GM18520 (cell line): ENCODE data around the gene ZSCAN21.

ENCODE experiments used
- ATAC-seq: cut with Tn5 transposase; IDR thresholded peaks from one replicate; pipeline ENCODE4 v1.9.1; 2021; ENCODE audit not compliant: unreplicated experiment

Gene ZSCAN21

DNA sequence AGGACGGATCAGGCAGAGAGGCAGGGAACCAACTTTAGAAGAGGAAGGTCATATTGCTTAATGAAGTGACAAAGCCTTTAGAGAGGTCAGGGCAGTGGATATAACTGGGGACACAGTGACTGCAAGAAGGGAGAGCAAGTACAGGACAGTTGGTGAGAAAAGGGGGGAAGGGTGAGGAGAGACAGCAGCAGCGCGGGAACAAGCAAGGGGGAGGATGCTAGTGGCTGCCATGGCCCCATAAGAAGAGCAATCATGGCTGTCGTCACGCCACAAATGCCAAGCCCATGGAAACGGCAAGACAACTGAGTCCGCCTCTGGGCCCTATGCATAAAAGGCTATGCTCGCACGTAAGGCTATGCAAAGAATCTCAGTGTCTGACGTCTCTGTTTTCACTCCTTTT is 22.9 kb downstream of the ZSCAN21 start:
- no peak for ATAC-seq

DNA sequence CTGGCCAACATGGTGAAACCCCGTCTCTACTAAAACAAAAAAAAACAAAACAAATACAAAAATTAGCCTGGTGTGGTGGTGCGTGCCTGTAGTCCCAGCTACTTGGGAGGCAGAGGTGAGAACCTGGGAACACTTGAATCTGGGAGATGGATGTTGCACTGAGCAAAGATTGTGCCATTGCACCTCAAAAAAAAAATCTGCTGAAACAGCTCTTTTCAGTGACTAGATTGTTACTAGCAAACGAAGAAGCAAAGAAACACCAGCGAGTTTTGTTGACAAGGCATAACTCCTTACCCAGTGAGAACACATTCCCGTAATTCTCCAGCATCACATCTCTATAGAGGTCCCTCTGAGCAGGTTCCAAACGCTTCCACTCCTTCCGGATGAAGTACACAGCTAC is 25.3 kb downstream of the ZSCAN21 start:
- ATAC-seq: no peak

DNA sequence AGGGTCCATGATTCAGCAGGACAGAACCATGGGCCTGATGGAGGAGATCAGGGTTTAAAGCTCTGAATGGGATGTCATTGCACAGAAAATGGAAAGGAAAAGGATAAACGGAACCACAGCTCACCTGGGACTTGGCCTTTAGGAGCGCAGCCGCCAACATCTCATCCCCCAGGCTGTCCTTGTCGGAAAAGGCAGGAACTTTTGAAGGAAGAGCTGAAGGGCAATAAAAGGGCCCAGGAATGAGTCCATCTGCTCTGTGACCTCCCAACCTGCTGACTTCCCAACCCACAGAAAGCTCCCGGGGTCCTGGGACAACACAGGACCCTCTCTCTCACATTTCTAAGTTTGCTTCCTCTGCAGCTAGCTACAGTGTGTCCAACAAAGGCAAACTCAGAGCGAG is 25.8 kb downstream of the ZSCAN21 start:
- ATAC-seq: no peak

- no peak for ATAC-seq
Observed at GRCh38 chr7:100077205-100077604, 27.6 kb downstream of the ZSCAN21 start.

DNA sequence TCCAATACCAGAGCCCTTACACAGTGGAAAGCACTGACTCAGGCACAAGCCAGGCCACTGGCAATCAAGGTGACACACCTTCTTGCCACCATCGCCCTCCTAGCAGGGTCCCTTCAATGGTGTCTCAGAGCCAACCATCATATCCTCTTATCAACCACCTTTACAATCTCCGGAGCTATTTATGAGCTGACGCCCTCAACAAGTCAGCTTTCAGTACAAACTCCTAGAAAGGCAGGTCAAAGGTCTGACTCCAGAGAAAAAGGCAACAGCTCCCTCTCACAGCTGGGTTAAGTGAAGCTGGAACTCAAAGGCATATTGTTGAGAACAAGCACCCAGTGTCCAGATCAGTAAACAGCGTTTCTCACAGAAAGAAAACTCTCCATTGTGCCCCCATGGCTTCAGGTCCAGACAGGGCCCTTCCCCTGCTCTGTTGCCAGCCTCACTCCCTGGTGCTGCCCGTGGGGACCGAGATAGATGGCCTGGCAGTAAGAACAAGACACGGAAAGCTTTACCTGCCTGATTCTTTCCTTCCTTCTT is 29.5 kb downstream of the ZSCAN21 start:
- ATAC-seq: no peak

DNA sequence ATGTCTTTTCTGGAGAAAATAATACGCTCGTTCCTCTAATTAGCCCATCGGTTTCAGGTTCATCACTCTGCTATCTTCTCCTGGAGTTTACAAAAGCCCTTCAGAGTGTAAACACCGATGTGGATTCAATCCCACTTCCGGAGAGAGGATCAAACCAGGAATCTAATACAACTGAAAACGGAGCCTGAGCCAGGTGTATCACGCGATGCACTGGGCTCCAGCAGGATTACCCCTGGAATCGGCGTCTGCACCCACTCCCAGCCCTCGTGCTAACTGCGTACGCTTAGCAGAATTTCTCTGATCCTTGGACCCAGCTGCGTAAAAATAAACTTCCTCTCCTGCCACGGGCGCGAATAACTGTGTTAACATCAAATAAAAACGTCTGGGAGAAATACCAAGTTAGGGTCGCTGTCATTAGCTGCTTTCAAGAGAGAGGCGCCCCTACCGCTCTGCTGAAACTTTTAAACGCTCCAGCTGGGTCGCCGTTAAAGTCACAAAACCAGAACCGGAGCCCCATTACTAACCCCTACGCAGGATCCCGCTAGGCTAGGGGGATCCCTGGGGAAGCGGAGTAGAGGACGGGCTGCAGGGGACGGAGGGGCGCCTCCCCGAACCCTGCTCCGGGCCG is 31.4 kb downstream of the ZSCAN21 start:
- no peak for ATAC-seq

- peak; percentile 83 for ATAC-seq
Observed at GRCh38 chr7:100081535-100082102, 32.0 kb downstream of the ZSCAN21 start, which contains the start of gene ZNF3. TSS of gene ZNF3 (minus strand) at chr7:100081723. CDS start at chr7:100077357, 4,366 bp downstream.

DNA sequence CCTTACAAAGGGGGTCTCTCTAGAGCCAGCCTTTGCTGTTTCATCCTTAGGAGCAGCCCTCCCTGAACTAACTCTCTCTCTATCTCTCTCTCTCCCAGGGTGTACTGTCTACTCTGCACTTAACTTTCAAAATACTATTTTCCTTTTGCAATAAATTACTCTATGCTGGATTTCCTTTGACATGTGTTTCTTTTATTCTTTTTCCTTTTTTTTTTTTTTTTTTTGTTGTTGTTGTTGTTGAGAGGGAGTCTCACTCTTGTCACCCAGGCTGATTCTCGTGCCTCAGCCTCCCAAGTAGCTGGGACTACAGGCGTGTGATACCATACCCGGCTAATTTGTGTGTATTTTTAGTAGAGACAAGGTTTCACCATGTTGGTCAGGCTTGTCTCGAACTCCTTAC is 33.4 kb downstream of the ZSCAN21 start:
- ATAC-seq: no peak

DNA sequence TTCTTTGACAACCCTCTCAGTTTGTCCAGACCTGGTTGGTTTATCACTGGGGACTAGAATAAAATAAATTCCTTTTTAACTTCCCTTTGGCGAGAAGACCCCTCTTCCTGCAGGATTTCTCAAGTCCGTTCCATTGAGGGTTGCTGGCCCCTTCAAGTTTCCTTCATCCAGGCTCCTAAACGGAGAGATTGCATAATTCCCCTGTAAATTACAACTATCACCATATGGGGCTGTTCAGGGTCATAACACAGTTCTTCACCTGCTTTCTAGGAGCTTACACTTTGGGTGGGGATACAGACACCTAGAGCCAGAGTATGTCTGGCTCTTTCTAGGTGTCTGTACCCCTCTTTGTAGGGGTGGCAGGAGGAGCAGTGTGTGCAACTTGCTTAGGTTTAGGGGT is 35.9 kb downstream of the ZSCAN21 start:
- no peak for ATAC-seq

DNA sequence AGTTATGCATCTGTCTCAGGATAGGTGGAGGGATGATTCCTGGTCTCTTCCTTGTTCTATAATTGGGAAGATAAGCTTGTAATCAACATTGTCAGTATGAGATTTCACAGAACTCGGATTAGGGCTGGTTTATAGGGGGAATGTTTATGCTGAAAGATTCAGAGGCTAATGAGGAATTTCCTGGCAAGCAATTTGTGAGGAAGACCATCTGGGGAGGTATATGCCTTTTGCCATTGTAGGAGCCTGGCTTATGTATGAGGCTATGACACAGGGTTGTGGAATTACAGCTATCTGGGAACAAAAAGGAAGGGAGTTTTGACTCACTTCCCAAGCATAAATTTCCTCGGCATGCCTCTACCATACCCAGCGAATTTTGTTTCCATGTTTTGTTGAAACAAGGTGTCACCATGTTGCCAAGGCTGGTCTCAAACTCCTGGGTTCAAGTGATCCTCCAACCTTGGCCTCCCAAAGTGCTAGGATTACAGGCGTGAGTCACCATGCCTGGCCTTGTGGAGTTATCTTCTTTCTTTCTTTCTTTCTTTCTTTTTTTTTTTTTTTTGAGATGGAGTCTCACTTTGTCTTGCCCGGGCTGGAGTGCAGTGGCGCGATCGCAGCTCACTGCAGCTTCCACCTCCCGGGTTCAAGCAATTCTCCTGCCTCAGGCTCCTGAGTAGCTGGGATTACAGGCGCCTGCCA is 37.6 kb downstream of the ZSCAN21 start:
- no peak for ATAC-seq

DNA sequence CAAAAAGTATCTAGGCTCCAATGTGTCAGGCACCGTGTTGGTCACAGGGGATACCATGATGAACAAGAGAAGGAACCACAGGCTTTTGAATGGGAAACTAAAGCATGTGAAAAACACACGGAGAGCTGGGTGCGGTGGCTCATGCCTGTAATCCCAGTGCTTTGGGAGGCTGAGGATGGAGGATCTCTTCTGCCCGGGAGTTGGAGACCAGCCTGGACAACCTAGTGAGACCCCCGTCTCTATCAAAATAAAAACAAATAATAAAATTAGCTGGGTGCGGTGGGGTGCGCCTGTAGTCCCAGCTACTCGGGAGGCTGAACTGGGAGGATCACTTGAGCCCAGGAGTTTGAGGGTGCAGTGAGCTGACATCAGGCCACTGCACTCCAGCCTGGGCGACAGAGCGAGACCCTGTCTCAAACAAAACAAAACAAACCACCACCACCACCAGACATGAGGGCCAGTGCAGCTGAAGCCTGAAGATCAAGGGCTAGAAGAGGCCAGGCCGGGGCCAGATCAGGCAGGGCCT is 38.6 kb downstream of the ZSCAN21 start:
- no peak for ATAC-seq

DNA sequence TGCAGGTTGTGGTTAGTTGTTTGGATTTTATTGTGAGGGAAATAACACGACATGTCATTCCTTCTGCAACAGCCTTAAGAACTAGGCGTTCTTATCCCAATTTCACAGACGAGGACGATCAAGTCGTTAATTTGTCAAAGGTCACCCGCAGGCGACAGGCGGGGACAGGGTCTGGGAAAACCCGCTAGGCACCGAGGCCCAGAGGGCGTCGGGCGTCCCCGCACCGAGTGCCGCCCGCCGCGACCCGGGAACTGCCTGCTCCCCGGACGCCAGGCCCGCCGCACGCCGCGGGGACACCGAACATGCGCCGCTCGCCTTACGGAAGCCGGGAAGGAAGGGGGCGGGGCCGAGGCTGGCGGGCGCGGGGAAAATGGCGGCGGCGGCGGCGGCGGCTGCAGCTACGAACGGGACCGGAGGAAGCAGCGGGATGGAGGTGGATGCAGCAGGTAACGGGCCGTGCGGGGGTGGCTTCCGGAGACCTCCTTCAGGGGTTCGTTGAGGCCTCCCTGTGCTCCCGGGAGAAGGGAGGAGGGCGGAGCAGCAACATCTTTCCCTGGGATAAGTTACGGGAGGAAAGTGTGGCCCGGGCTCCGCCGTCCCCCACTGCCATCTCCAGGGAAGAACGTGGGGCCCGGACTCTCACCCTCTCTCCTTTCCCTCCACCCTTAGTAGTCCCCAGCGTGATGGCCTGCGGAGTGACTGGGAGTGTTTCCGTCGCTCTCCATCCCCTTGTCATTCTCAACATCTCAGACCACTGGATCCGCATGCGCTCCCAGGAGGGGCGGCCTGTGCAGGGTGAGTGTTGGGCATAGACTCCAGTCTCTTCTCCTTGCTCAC is 39.3 kb downstream of the ZSCAN21 start, which contains the start of gene COPS6:
Gene COPS6 (plus strand): TSS at position 349 of the 837 bp plus-strand sequence. CDS start 22 bp downstream, at position 371.
- no peak for ATAC-seq

DNA sequence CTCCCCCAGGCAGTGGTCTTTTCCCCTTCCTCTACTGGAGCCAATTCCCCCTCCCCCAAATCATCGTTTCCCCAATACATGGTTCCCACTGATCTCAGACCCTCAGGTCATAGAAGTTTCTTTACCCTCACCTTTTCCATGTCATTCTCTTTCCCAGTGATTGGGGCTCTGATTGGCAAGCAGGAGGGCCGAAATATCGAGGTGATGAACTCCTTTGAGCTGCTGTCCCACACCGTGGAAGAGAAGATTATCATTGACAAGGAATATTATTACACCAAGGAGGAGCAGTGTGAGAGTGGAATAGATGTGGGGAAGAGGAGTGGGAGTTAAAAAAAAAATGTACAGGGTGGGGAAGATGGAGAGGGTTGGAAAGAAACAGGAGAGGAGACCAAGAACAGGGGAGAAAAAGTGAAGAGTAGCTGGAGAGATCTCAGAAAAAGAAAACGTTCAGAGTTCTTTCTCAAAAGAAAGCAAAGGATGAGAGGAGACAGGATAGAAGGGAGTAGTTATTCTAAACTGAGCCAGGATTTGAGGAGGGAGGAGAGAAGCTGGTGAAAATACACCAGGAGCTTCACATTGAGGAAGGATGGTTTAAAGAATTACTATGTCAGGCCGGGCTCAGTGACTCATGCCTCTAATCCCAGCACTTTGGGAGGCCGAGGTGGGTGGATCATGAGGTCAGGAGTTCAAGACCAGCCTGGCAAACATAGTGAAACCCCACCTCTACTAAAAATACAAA is 40.1 kb downstream of the ZSCAN21 start:
- ATAC-seq: no peak

DNA sequence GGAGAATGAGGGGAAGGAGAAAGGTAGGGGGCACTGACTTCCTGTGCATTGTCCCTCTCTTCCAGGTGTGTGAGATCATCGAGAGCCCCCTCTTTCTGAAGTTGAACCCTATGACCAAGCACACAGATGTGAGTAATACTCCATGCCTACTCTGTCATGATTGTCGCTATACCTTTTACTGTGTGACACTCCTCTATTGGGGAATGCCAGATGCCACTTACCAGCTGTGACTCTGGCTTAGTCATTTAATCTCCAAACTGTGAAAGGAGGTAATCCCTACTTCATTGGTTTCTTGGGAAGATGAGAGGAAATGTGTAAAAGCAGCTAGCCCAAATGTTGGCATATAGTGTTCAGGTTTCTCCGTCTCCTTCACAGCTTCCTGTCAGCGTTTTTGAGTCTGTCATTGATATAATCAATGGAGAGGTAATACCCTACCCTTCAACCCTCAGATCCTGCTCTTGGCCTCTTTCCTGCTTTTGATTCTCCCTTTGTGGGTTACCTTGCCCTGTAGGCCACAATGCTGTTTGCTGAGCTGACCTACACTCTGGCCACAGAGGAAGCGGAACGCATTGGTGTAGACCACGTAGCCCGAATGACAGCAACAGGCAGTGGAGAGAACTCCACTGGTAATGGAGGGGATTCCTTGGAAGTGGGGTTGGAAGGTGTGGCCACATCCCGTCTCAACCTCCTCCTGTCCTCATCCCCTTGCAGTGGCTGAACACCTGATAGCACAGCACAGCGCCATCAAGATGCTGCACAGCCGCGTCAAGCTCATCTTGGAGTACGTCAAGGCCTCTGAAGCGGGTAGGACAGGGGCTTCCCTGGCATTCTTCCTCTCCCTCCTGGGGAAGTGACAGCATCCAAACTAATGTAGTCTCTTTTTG is 41.2 kb downstream of the ZSCAN21 start:
- ATAC-seq: no peak

GRCh38 chr7:100091411-100092181 is 42.0 kb downstream of the ZSCAN21 start:
- no peak for ATAC-seq

- no peak for ATAC-seq
Observed at GRCh38 chr7:100093054-100093453, 43.5 kb downstream of the ZSCAN21 start.

- ATAC-seq: no peak
Observed at GRCh38 chr7:100093498-100093897, 43.9 kb downstream of the ZSCAN21 start.

- no peak for ATAC-seq
Observed at GRCh38 chr7:100093925-100094486, 44.4 kb downstream of the ZSCAN21 start.
